DMS53 treated with DMSO at 0.1 percent for 48 hours (cell line): ENCODE data around the gene C6orf136.

Source experiments
- DNase-seq: peaks from one replicate; lab custom pipeline; 2025; ENCODE audit not compliant: unreplicated experiment; lab: John Stamatoyannopoulos, UW

The C6orf136 gene

DNA sequence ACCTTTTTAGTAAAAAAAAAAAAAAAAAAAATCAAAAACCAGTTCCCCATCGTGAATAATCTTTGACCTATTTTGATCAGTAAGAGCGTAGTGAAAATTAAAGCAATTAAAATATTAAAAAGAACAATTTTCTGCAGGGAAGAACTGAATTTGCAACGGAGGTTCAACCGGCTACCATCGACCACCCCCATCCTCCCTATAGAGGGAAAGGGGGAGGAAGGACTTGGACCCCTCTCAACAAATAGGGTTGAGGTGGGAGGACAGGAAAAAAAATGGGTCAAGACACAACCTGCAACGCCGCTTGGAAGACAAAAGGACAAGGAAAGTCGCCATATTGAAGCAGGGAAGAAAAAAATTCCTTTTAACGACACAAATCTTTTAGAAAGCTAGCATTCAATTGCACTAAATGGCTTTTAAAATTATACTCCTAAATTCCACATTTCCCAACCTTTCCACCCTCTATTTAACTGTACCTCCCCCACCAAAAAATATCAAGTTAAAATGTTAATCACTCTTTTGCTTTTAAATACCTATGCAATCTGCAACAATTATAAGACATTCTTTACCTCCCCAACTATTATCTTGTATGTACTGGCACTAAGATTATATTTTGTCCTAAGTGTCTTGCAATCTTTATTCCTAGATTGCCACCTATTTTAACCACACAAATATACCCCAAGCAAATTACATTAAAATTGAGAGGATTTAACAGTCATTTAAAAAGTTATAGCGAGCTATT is 31.5 kb upstream of the C6orf136 start:
- DNase-seq: peak; percentile 44

DNA sequence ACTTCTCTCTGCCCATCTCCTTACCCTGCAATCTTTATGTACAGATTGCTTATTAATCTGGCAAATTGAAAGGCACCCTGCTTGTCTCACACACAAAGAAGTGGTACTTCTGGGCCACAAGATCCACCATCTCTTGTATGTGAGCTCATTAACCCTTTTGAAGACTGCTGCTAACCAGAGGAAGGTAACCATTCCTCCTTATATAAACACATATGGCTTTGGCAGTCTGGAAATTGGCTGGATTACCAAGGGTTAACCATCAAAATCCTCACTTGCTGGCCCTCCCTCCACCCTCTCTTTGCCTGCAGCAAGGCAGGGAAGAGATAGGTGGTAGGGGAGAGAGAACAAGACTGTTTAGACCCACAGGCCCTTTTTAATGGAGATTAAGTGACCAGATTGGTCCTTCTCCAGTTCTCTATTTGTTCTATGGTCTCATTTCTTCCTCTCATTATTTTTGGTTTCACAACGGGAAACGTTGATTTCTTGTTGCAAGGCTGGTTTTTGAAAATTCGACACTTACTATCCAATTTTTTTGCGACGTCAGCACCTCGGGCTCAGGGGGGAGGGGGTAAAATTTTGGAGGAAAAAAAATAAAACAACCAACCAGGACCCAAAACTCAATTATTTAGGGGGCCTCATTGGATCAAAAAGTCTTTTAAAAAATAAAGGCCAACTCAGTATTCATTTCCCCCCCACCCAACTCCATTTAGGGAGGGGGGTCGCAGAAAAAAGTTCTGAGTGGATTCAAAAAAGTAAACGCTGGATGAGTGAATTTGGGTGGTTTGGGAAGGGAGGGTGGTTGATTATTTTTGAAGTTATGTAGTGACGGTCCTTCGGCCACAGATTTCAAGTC is 30.7 kb upstream of the C6orf136 start:
- peak; percentile 77 for DNase-seq

DNA sequence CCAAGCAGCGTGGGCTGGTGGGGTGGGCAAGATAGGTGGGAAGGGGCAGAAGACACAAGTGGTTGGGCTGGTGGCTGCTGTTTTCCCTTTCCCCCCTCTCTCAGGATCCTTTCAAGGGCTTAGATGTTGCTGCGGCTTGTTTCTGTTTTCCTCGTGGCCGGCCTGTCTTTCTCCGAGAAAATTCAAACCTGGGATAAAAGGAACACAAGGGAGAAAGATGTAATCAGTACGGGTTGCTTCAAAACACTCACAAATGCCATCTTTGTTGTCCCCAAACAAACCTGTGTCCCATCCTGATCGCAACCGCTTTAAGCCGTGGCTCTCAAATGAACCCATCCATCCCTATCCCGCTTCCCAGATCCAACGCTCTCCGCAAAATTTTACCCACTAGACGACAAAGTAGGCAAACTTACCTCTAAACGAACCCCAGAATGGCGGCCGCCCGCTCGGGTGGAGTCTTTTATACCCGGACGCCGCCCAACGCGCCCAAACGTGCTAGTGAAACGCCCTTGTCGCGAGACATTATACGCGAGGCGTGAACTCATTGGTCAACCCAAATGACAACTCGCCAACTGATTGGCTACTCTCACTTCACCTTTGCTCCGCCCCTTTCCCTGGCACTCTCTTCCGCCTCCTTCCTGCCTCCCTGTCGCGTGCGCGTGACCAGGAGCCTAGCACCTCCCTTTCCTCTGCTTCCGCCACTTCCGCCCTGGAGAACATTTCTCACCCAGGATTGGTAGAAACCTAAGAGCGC is 29.9 kb upstream of the C6orf136 start, which contains the start of gene PPP1R10:
TSS of gene PPP1R10 (minus strand) at position 433 of the 754 bp plus-strand sequence. CDS start 7,299 bp downstream, outside the sequence.
- peak; percentile 99 for DNase-seq

DNA sequence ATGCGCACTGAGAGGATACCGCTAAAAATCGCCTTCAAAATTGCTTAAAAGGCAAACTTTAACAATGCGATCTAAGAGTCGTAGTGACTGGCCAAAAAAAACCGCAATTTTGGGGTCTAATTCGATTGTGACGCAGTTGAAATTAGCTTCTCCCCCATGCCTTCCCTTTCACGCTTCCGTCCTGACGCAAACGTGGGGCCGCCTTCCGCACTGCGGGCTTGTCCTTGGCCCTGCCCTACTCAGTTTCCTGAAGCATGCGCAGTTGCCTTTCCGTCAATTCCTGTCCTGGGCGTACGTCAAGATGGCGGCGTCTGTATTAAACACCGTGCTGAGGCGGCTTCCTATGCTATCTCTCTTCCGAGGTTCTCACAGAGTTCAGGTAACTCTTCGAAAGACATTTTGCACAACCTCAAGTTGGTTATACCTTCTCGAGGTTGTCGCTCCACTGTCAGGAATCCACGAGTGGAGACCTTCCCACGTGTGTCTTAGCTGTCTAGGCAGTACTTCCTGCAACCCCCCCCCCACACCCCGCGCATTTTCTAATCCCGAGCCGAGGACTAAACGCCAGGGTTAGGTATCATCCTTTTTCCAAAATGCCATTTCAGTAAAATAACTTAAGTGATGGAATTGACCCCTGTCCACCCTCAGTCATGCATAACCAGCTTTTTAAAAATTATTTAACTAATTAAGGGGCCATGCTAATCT is 29.2 kb upstream of the C6orf136 start, which contains the start of gene MRPS18B:
TSS of gene MRPS18B (plus strand) at position 276 of the 705 bp plus-strand sequence. CDS start at position 302, 26 bp downstream.
- peak; percentile 98 for DNase-seq

DNA sequence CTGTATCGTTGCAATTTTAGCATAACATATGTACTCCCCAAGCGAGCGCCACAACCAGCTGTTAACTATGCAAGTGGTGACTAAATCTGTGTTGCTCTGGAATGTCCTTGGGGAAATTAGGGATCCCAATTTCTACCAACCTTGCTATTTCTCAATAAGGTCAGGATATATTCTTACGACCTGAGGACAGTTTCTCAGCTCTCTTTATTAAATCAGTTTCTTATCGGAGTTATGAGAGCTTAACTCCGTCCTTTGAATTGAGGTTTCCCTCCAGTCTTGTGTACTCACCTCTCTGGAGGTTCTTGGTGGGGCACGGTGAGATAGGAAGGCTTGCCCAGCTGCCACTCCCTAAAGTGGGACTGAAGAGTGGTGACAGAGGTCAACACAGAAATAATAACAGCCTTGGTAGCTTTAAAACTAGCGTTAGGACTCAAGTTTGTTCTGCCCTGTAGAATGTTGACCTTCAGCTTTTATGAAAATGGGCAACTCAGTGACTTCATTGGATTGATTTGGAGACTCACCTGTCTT is 28.6 kb upstream of the C6orf136 start:
- DNase-seq: no peak

DNA sequence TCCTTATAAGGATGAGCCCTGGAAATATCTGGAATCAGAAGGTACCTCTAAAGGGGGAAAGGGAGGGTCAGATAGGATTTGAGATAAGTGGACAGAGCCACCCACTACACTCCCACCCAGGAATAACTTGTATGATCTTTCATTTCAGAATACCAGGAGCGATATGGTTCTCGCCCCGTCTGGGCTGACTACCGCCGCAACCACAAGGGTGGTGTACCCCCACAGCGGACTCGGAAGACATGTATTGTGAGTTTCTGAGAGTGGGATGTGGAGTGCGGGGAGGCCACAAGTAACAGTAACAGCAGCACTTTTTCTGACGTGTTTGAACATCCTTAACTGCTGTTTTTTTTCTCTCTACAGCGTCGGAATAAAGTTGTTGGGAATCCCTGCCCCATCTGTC is 27.4 kb upstream of the C6orf136 start:
- DNase-seq: no peak

DNA sequence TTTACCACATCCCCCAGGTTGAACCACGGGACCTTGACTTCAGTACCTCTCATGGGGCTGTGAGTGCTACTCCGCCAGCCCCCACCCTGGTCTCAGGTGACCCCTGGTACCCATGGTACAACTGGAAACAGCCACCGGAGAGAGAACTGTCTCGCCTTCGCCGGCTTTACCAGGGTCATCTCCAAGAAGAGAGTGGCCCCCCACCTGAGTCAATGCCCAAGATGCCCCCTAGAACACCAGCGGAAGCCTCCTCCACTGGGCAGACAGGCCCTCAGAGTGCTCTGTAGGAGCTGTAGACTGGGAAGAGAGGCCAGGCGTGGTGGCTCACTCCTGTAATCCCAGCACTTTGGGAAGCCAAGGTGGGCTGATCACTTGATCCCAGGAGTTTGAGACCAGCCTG is 21.4 kb upstream of the C6orf136 start:
- DNase-seq: no peak

DNA sequence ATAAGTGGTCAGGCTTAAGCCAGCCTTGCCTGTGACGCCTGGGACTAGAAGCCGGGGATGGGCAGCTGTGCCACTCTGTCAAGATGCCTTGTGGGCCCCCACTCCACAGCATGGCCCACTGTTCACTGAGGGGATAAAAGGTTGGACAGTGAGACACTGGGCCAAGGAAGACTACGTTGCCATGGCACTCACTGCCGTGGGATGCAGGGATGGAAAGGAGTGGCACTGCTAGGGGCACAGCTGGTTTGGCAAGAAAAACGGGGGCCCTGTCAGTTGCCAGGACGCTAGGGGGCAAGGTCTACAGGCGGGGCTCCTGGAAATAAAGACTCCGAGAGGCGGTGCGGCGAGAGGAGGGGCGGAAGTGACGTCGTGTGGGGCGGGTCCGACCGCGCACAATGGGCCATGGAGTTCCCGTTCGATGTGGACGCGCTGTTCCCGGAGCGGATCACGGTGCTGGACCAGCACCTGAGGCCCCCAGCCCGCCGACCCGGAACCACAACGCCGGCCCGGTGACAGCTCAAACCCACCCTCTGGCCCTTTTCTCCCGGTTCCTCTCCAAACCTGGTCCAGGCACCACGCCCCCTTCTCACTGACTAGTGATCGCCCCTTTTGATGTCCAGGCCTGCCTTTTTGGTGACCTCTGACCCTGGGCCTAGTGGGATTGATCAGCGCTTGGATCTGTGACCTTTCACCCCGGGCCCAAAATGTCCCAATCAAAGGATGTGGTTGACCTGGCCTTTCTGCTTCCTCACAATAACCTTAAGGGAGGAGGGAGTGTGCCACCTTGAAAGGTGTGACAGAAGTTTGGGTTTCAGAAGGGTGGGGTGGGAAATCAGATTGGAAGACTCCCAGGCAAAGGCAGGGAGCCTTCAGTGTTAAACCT is 20.2 kb upstream of the C6orf136 start, which contains the start of gene ATAT1:
TSS of gene ATAT1 (plus strand) at position 391 of the 883 bp plus-strand sequence.
- DNase-seq: peak; percentile 51

DNA sequence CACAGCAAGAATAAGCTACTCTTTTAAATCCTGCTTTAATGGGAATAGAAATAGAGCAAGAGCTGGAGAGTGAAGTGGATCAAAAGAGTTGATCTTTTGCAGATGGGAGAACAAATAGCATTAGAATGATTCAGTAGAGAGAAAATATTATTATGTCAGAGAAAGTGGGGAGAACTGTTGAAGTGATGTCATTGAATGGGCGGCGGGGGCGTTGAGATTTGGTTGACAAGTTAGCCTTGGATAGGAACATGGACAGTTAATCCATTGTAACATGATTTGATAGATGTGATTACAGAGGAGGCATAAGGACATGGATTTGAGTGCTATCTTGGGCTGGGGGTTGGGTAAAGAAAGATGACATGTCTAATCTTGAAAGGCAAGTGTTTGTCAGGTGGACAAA is 11.1 kb upstream of the C6orf136 start:
- no peak for DNase-seq

DNA sequence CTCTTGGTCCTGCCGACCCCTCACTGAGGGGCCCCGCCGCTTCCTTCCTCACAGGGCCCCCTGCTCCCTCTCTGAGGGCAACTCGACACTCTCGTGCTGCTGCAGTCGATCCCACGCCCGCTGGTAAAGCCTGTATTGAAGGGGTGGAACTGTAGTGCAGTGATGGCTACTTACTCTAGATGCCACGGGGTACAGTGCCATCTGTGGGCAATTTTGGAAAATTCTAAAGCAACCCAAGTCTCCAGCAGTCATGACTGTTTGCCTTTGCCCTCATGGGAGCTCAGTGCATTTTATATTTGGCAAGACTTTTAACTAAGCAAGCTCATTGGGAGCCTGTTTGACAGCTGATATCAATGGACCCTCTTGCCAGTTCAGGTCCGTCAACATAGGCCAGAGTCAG is 6.5 kb upstream of the C6orf136 start:
- no peak for DNase-seq

DNA sequence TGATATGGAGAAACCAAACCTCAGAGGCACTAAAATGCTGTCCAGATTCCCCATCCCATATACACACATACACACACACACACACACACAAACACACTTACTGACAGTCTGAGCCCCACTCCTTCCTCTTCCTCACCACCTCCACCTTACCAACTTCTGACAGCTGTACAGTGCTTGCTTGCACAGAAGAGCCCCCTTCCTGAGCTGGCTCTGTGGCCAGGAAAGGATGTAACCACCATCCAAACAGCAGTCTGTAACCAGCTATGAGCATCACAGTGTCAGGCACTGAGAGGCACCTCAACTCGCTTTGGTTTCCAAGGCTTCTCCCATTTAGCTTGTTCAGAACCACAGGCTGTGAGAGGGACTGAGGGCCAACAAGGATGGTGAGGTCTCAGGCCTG is 5.9 kb upstream of the C6orf136 start:
- DNase-seq: no peak

DNA sequence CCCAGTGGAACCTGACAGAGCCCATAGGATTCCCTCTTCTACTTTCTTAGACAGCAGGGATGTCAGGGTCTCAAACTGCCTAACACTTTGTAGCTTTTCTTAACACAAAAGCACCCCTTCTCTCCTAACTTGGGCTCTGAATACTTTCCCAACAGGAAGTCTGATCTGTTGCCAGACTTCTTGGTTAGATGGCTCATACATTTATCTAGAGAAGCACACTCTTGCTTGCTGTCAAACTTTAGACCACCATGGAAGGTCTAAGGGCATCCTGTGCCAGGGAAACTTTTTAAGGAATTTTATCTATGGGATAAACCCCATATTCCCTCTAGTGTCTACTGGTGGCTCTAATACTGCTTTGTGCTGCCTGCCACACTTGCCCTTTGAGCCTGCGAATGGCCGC is 3.3 kb upstream of the C6orf136 start:
- no peak for DNase-seq

DNA sequence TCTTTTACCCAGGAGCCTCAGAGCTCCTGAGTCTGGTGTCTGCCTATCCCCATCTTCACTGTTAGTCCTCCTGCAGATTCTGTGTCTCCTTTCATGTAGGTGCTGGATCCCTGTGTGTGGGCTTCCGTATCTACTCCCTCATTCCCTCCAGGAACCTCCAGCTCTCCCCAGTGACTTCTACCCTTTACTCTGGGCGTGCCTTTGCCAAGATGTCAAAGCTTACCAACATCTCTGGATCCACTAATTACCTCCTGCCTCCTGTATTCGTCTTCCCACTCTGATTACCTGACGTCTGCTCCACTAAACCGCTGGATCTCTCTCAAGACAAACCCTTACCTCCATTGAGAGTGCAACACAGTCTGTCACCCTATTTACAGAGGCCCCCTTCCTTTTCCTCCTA is 2.2 kb upstream of the C6orf136 start:
- DNase-seq: no peak

DNA sequence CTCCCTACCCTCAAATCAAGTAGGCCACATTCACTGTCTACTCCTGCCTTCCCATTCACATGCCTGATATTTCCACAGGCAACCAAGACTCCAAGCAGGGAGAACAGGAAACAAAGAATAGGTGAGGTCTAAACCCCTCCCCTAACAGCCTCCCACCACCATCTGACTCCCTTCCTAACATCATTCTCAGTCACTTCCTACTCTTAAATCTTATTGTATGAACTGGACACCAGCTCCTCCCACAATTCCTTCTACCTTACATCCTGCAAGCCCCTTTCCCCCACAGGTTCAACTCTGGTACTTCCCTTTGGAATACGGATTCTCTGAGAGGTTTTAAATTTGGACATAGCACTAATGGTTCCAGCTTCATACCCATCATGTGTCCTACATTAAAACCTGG is 944 bp upstream of the C6orf136 start:
- DNase-seq: no peak

DNA sequence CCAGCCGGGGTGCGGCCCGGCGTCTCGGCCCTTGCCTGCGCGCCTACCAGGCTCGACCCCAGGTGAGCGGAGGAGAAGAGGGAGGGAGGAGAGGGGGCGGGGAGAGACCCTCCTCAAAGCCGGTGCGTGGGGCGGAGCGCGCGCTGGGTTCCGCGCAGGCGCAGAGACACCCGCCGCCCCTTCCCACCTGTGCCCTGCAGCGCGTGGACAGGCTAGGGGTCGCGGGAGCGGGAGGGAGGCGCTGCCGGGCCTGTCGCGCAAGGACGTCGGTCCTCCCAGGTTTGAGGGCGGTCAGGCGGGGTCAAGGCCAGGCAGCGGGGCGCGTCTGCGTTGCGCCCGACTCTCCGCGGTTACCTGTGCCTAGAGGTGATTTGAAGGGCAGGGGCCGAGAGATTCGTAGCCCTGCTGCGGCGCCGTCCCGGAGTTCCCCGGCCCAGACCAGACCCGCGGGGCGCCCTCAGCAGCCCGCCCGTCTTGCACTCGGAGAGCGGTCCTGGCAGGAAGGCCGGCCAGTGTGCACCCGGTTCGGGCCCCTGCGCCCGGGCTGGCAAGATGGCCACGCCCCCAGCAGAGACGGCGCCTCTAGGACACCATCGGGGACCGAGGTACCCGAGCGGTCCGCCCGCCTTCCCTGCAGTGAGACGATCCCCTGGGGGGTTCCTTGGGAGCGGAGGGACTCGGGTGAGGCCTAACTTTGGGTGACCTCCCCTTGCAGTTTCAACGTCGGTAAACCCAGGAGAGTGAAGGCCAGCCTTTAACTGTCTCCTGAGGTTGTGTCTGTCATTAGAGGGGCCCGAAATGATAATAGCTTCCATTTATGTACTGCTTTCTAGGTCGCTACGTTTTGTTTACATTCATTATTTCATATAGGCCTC is 546 bp downstream of the C6orf136 start:
- DNase-seq: peak; percentile 50

DNA sequence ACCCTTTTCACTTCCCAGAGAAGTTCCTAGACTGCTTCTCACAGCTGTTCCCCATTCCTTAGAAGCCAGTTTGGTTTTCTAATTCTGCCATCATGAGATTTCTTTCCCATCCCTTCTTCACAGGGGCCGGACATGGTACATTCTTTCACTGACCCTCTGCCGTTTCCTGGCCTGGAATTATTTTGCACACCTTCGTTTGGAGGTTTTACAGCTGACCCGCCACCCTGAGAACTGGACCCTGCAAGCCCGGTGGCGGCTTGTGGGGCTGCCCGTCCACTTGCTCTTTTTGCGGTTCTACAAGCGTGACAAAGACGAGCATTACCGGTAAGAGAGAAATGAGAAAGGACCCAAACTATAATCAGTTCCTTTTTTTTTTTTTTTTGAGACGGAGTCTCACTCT is 4.2 kb downstream of the C6orf136 start:
- DNase-seq: no peak

DNA sequence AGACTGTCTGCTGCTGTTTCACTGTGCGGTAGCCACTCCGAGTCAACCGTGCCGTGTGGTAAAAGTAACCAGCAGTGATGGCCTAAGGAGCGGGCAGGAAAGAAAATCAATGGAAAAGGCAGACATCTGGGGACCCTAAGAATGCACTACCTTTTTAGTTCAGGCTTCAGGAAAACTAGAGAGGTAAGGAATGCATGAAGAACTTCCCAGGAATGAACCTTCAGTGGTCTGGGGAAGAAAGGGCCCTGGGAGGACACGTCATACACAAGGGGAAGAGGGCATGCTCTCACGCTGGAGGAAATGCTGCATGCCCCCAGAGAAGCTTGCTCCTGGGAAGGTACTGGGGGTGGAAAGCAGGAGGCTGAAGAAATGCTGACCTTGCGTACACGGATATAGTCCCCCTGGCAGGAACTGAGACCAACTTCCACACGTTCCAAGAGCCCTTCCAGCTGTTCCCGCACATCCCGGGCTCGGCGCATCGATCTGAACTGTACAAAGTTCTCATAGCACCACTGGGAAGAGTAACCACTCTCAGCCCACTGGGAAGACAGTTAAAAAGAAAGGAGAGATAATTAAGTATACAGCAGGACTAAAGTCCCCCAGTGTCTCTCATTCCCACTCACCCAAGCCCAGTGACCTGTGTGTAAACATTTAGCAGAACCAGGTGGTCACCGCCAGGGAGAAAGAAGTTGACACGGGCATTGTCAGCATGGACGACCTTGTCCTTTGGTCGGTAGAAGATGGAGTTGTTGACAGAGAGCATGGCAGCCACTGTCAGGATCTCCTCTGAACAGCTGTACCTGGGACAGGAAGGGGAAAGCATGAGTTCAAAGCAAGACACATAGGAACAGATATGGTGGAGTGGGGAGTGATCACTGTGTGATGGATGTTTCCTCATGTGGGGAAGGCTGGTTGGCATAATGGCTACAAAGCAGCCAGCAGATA is 8.1 kb downstream of the C6orf136 start:
- DNase-seq: no peak
